Skin of body (tissue), 3 donors: ENCODE data around the gene ZIC3. TPM values are rescaled to one million over a fixed set of nuclear protein-coding genes. Genes with fewer than 3 reads are reported as not detected.

Experiments used
- DNase-seq: peaks from one replicate; lab custom pipeline; 2025; lab: John Stamatoyannopoulos, UW
- small RNA-seq: library from RNA; depleted of rRNA; stranded (forward); fragments of <200 nt; gene quantifications from one replicate; pipeline ENCODE3, GENCODE V24; 2014; ENCODE audit warnings: low replicate concordance
- total RNA-seq: library from RNA; depleted of rRNA; stranded (reverse); fragments of >200 nt; gene quantifications from one replicate; pipeline ENCODE4 v1.2.3, GENCODE V29; 2014

ZIC3 gene
- total RNA-seq, 1 donor from 2014 or later, result 2.4 TPM

GRCh38 chrX:137574102-137574783 is 8.3 kb downstream of the ZIC3 start:
- DNase-seq, result peak; percentile 29

GRCh38 chrX:137574784-137575293 is 8.9 kb downstream of the ZIC3 start:
- DNase-seq, result no peak

GRCh38 chrX:137575596-137576255 is 9.8 kb downstream of the ZIC3 start:
- DNase-seq, result no peak

GRCh38 chrX:137587151-137587550 is 21.2 kb downstream of the ZIC3 start:
- DNase-seq, result no peak

GRCh38 chrX:137600769-137601168 is 34.8 kb downstream of the ZIC3 start:
- DNase-seq, result no peak

Small RNAs within 50 kb of the gene (small RNA-seq; reads per million reads assigned to genes)
- gene RN7SL325P, result not detected
